DND-41 (cell line): Measurements from ENCODE around the gene TMEM109.

Experiments
- CTCF ChIP-seq: IDR thresholded peaks from 2 replicates; pipeline ENCODE4 v1.5.1; 2012; ENCODE audit warnings: borderline replicate concordance, low read length, moderate library complexity, mild to moderate bottlenecking; ENCODE audit not compliant: poor library complexity, severe bottlenecking; ENCODE audit errors: extremely low read depth
- EZH2 ChIP-seq: IDR thresholded peaks from 3 replicates; pipeline ENCODE4 v1.6.1; 2012; ENCODE audit warnings: borderline replicate concordance, low read depth, mild to moderate bottlenecking, moderate library complexity, low read length, inconsistent platforms; ENCODE audit not compliant: severe bottlenecking

GRCh38 chr11:60895687-60896086, 18.3 kb upstream of the TMEM109 start:
- no peak for TF ChIP-seq CTCF
- no peak for TF ChIP-seq EZH2
